Measurements from ENCODE around the gene RDH8. TPM values are rescaled to one million over a fixed set of nuclear protein-coding genes. Genes with fewer than 3 reads are reported as not detected.

The RDH8 gene
- total and polyA plus RNA-seq, 10 of the 15 experiments (the other 5 are each of a cell fraction or from before 2014, with no cell fraction given), result 0.04 to 0.58 (median 0.05) TPM; not detected in 7

- peak; percentile 59 for TF ChIP-seq RAD21 (IDR thresholded peaks at IDR 0.05; ENCODE audit: insufficient read depth, low read depth, low read length)
- no peak for TF ChIP-seq FOS (IDR thresholded peaks at IDR 0.05; ENCODE audit: borderline replicate concordance, extremely low read depth, insufficient read length)
- TF ChIP-seq GABPA (IDR thresholded peaks at IDR 0.05; ENCODE audit: low read depth), result no peak
- TF ChIP-seq IRF3 (IDR thresholded peaks at IDR 0.05), result no peak
- TF ChIP-seq TAF1 (IDR thresholded peaks at IDR 0.05; ENCODE audit: borderline replicate concordance, low read depth, low read length), result no peak
- peak; percentile 69; the same call in 1 of the 2 replicates for TF ChIP-seq TCF12 (IDR thresholded peaks at IDR 0.05; ENCODE audit: low read depth, low read length)
- no peak for TF ChIP-seq EGR1 (IDR thresholded peaks at IDR 0.05; ENCODE audit: borderline replicate concordance in 1 of 2, low read depth in 2 of 2, low read length in 2 of 2)
- no peak for TF ChIP-seq SPI1 (IDR thresholded peaks at IDR 0.05; ENCODE audit: borderline replicate concordance, insufficient read depth, low read depth, low read length)
- TF ChIP-seq HDAC6 (IDR thresholded peaks at IDR 0.05; ENCODE audit: unreplicated experiment), result no peak
- TF ChIP-seq GATAD2B (conservative IDR thresholded peaks at IDR 0.05; ENCODE audit: low read depth), result no peak
- TF ChIP-seq HDAC2 (IDR thresholded peaks at IDR 0.05), result no peak
- no peak for TF ChIP-seq SMAD5 (IDR thresholded peaks at IDR 0.05; ENCODE audit: low read depth)
- no peak for TF ChIP-seq IRF4 (IDR thresholded peaks at IDR 0.05; ENCODE audit: low read depth, low read length)
- TF ChIP-seq STAT1 (conservative IDR thresholded peaks at IDR 0.05), result no peak
- TF ChIP-seq BHLHE40 (IDR thresholded peaks at IDR 0.05; ENCODE audit: borderline replicate concordance in 1 of 2, low read depth in 2 of 2, low read length in 1 of 2), result peak; percentile 54 to 59; a peak in 2 of 4 replicates
- peak; percentile 72 for TF ChIP-seq USF1 (IDR thresholded peaks at IDR 0.05; ENCODE audit: borderline replicate concordance, extremely low read length, insufficient read depth, low read depth, low read length)
- TF ChIP-seq EZH2 (IDR thresholded peaks at IDR 0.05; ENCODE audit: borderline replicate concordance, control insufficient read depth, low read depth, low read length), result no peak
- TF ChIP-seq SKIL (IDR thresholded peaks at IDR 0.05; ENCODE audit: low read depth, poor library complexity, severe bottlenecking), result no peak
- TF ChIP-seq CHD2 (IDR thresholded peaks at IDR 0.05; ENCODE audit: borderline replicate concordance, low read depth, low read length), result no peak
- TF ChIP-seq CHD1 (IDR thresholded peaks at IDR 0.05; ENCODE audit: low read depth, low read length), result no peak
- TF ChIP-seq NFYA (IDR thresholded peaks at IDR 0.05; ENCODE audit: borderline replicate concordance, low read depth, low read length), result no peak
- TF ChIP-seq RUNX3 (IDR thresholded peaks at IDR 0.05; ENCODE audit: low read length), result no peak
- no peak for TF ChIP-seq POLR2AphosphoS5 (IDR thresholded peaks at IDR 0.05; ENCODE audit: low read length)
- TF ChIP-seq ZNF274 (IDR thresholded peaks at IDR 0.05; ENCODE audit: insufficient read depth, insufficient read length), result no peak
- TF ChIP-seq POLR2AphosphoS2 (IDR thresholded peaks at IDR 0.05; ENCODE audit: low read depth, low read length), result no peak
- TF ChIP-seq KAT2A (conservative IDR thresholded peaks at IDR 0.05; ENCODE audit: control insufficient read depth, low read depth, low read length), result no peak
- no peak for TF ChIP-seq STAT3 (IDR thresholded peaks at IDR 0.05; ENCODE audit: low read depth, low read length)
- no peak for TF ChIP-seq YBX1 (IDR thresholded peaks at IDR 0.05)
Measured at GRCh38 chr19:10027158-10027997, 14.1 kb downstream of the RDH8 start (continued).

Measured in GM12878 (cell line).